ENCODE measurements around the gene FGA.
"Not testable (repeated sequence)": the region's sequence is repeated elsewhere in the genome, so short reads cannot be mapped to it uniquely, and the experiment has no call there.

FGA gene

GRCh38 chr4:154606728-154607723 lies 16.5 kb upstream of the FGA start:
- DNase-seq (ENCODE audit: low read depth in 2 of 2) = no peak

GRCh38 chr4:154604696-154605200 lies 14.2 kb upstream of the FGA start:
- DNase-seq (ENCODE audit: low read depth in 2 of 2) = no peak

GRCh38 chr4:154603033-154603943 lies 12.7 kb upstream of the FGA start:
- no peak for DNase-seq (ENCODE audit: low read depth in 2 of 2)

GRCh38 chr4:154602404-154603020 lies 12.0 kb upstream of the FGA start:
- DNase-seq (ENCODE audit: low read depth in 2 of 2) = no peak

GRCh38 chr4:154597798-154598774 lies 7.5 kb upstream of the FGA start:
- no peak for DNase-seq (ENCODE audit: low read depth in 2 of 2)

GRCh38 chr4:154597281-154597680 lies 6.7 kb upstream of the FGA start:
- not testable (repeated sequence) for DNase-seq (ENCODE audit: low read depth in 2 of 2)

- no peak for DNase-seq (ENCODE audit: low read depth in 2 of 2)
Measured at GRCh38 chr4:154595807-154596206, 5.3 kb upstream of the FGA start.

- not testable (repeated sequence) for DNase-seq (ENCODE audit: low read depth in 2 of 2)
Measured at GRCh38 chr4:154594343-154594742, 3.8 kb upstream of the FGA start.

- DNase-seq (ENCODE audit: low read depth in 2 of 2) = no peak
Measured at GRCh38 chr4:154593868-154594267, 3.3 kb upstream of the FGA start.

- no peak for DNase-seq (ENCODE audit: low read depth in 2 of 2)
Measured at GRCh38 chr4:154591890-154592289, 1.3 kb upstream of the FGA start.

- DNase-seq (ENCODE audit: low read depth in 2 of 2) = no peak
Measured at GRCh38 chr4:154589296-154590197, 995 bp downstream of the FGA start.

- no peak for DNase-seq (ENCODE audit: low read depth in 2 of 2)
Measured at GRCh38 chr4:154588198-154588597, 2.3 kb downstream of the FGA start.

- DNase-seq (ENCODE audit: low read depth in 2 of 2) = no peak
Measured at GRCh38 chr4:154586296-154587033, 4.1 kb downstream of the FGA start.

- no peak for DNase-seq (ENCODE audit: low read depth in 2 of 2)
Measured at GRCh38 chr4:154585369-154586018, 5.0 kb downstream of the FGA start.

- DNase-seq (ENCODE audit: low read depth in 2 of 2) = no peak
Measured at GRCh38 chr4:154584259-154584658, 6.3 kb downstream of the FGA start.

- DNase-seq (ENCODE audit: low read depth in 2 of 2) = no peak
Measured at GRCh38 chr4:154583677-154584076, 6.9 kb downstream of the FGA start.

- DNase-seq (ENCODE audit: low read depth in 2 of 2) = no peak
Measured at GRCh38 chr4:154583230-154583629, 7.3 kb downstream of the FGA start.

GRCh38 chr4:154582723-154583122 lies 7.8 kb downstream of the FGA start:
- DNase-seq (ENCODE audit: low read depth in 2 of 2) = no peak
